Gastroesophageal sphincter (tissue), 3 donors: ENCODE results near the gene IL20RB.

Experiments used
- CTCF ChIP-seq, 4 experiments: fragments of 200-600 bp in 2 of 4; fragments of 450-650 bp in 2 of 4; sonication (generic) in 1 of 4; IDR thresholded peaks; one replicate each; pipeline ENCODE4 v1.5.1; 2017 to 2019; ENCODE audit warnings: antibody characterized with exemption in 4 of 4, mild to moderate bottlenecking in 2 of 4, moderate library complexity in 2 of 4
- POLR2A ChIP-seq, 2 donors: fragments of 450-650 bp; IDR thresholded peaks; one replicate each; pipeline ENCODE4 v1.6.1; 2017; ENCODE audit warnings: antibody characterized with exemption in 2 of 2, mild to moderate bottlenecking in 2 of 2, moderate library complexity in 1 of 2
- POLR2AphosphoS5 ChIP-seq: sonication (generic); formaldehyde crosslinking; IDR thresholded peaks from one replicate; pipeline ENCODE4 v1.6.1; 2017; ENCODE audit warnings: antibody characterized with exemption

- TF ChIP-seq CTCF (IDR thresholded peaks at IDR 0.05), result no peak
- no peak for TF ChIP-seq POLR2AphosphoS5
- TF ChIP-seq POLR2A (IDR thresholded peaks at IDR 0.05), result no peak
Observed at GRCh38 chr3:136929977-136930670, 27.7 kb upstream of the IL20RB start.
